Astrocyte (in vitro differentiated cells and primary cell): ENCODE measurements around the gene CPNE4. TPM values are rescaled to one million over a fixed set of nuclear protein-coding genes. Genes with fewer than 3 reads are reported as not detected.

Experiments used
- DNase-seq: peaks from one replicate; pipeline ENCODE4 v3.0.0-alpha.2; 2010; ENCODE audit warnings: low read depth
- FAIRE-seq: peaks from 2 replicates; lab custom pipeline; 2011; peaks lifted over from hg19 to GRCh38; lab: Jason Lieb, UNC
- H2AFZ ChIP-seq: 2 replicates; pipeline ENCODE4 v1.6.0; 2012; ENCODE audit warnings: low read depth, low read length, inconsistent platforms
- H3K27ac ChIP-seq: 2 replicates; pipeline ENCODE4 v1.5.1; 2011; ENCODE audit warnings: low read depth, low read length, inconsistent platforms
- H3K27me3 ChIP-seq: 2 replicates; pipeline ENCODE4 v1.6.0; 2011; ENCODE audit warnings: low read length, inconsistent platforms; ENCODE audit not compliant: insufficient read depth
- H3K36me3 ChIP-seq: 2 replicates; pipeline ENCODE4 v1.5.1; 2011; ENCODE audit warnings: low read length, inconsistent platforms; ENCODE audit not compliant: insufficient read depth
- H3K4me1 ChIP-seq: 2 replicates; pipeline ENCODE4 v1.5.1; 2011; ENCODE audit warnings: low read length, inconsistent platforms; ENCODE audit not compliant: insufficient read depth
- H3K4me2 ChIP-seq: 2 replicates; pipeline ENCODE4 v1.6.0; 2012; ENCODE audit warnings: low read length, inconsistent platforms
- H3K4me3 ChIP-seq: 2 replicates; pipeline ENCODE4 v1.5.1; 2011; ENCODE audit warnings: low read depth, mild to moderate bottlenecking, low read length, inconsistent platforms; ENCODE audit not compliant: insufficient read depth
- H3K79me2 ChIP-seq: 2 replicates; pipeline ENCODE4 v1.6.0; 2012; ENCODE audit warnings: mild to moderate bottlenecking, low read length, inconsistent platforms; ENCODE audit not compliant: insufficient read depth
- H3K9ac ChIP-seq: 2 replicates; pipeline ENCODE4 v1.6.0; 2012; ENCODE audit warnings: mild to moderate bottlenecking, low read length, inconsistent platforms
- H3K9me3 ChIP-seq: 2 replicates; pipeline ENCODE4 v1.5.1; 2012; ENCODE audit warnings: low read depth, mild to moderate bottlenecking, low read length, inconsistent platforms; ENCODE audit not compliant: insufficient read depth
- H4K20me1 ChIP-seq: 2 replicates; pipeline ENCODE4 v1.6.0; 2012; ENCODE audit warnings: low read length, inconsistent platforms; ENCODE audit not compliant: insufficient read depth
- H3K27ac Mint-ChIP-seq: one replicate; pipeline ENCODE4 v1.8.0; 2021; ENCODE audit warnings: mild to moderate bottlenecking, mixed read lengths; ENCODE audit not compliant: unreplicated experiment
- H3K27me3 Mint-ChIP-seq: one replicate; pipeline ENCODE4 v1.8.0; 2021; ENCODE audit warnings: low read depth, mixed read lengths; ENCODE audit not compliant: unreplicated experiment
- H3K36me3 Mint-ChIP-seq: one replicate; pipeline ENCODE4 v1.8.0; 2021; ENCODE audit warnings: low read depth, mixed read lengths; ENCODE audit not compliant: unreplicated experiment
- H3K4me1 Mint-ChIP-seq: one replicate; pipeline ENCODE4 v1.8.0; 2021; ENCODE audit warnings: low read depth, mixed read lengths; ENCODE audit not compliant: unreplicated experiment
- H3K4me3 Mint-ChIP-seq: one replicate; pipeline ENCODE4 v1.8.0; 2021; ENCODE audit warnings: mild to moderate bottlenecking, moderate library complexity, mixed read lengths; ENCODE audit not compliant: unreplicated experiment
- H3K9me3 Mint-ChIP-seq: one replicate; pipeline ENCODE4 v1.8.0; 2021; ENCODE audit warnings: mild to moderate bottlenecking, mixed read lengths; ENCODE audit not compliant: unreplicated experiment
- CTCF ChIP-seq: IDR thresholded peaks from 2 replicates; pipeline ENCODE4 v1.5.1; 2011; ENCODE audit warnings: low read depth, mild to moderate bottlenecking, inconsistent platforms, low read length, moderate library complexity; ENCODE audit not compliant: insufficient read depth
- EZH2 ChIP-seq: IDR thresholded peaks from 2 replicates; pipeline ENCODE4 v1.6.1; 2012; ENCODE audit warnings: mild to moderate bottlenecking, low read length, inconsistent platforms; ENCODE audit not compliant: insufficient read depth
- total RNA-seq: library from RNA; stranded (reverse); gene quantifications from 2 replicates; pipeline ENCODE4 v1.2.1, GENCODE V29; 2021

CPNE4 gene
- total RNA-seq, 1 donor from 2014 or later: 0.68 TPM

- Mint-ChIP-seq H3K4me3 (no peak overlapping the region), H3K4me1 (no peaks in the 10 kb centered on the region), H3K27ac (no peak overlapping the region), H3K36me3 (no peaks in the 10 kb centered on the region), H3K27me3 (no peaks in the 10 kb centered on the region), H3K9me3 (peaks cover 4% of the 10 kb centered on the region)
- Histone ChIP-seq H3K4me3 (no peak overlapping the region), H3K9ac (no peak overlapping the region), H4K20me1 (no peaks in the 10 kb centered on the region), H3K4me2 (no peak overlapping the region), H3K27ac (no peak overlapping the region), H3K27me3 (no peaks in the 10 kb centered on the region), H2AFZ (no peak overlapping the region), H3K4me1 (no peaks in the 10 kb centered on the region), H3K36me3 (no peaks in the 10 kb centered on the region), H3K9me3 (no peaks in the 10 kb centered on the region), H3K79me2 (no peaks in the 10 kb centered on the region)
- TF ChIP-seq CTCF (no peak), EZH2 (no peak)
- DNase-seq (no peak), FAIRE-seq (no peak)
These were observed 166.6 kb downstream of the CPNE4 start for GRCh38 chr3:131868203-131868602.

DNA sequence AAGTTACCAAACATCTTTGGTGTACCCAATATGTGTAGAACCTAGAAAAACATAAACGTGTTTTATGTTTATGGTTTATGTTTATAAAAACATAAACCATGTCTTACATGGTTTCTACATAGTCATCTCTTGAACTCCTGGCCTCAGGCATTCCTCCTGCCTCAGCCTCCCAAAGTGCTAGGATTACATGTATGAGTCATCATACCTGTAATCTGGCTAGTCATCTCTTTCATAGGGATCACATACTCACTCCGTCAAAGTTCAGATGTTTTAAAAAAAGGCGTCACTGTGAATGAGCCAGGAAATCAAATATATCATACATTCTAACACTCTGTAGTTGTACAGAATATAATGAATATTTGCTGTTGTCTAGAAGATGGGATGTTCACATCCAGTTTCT is 178.6 kb downstream of the CPNE4 start:
- Histone ChIP-seq H3K36me3 (no peaks in the 10 kb centered on the region), H3K4me3 (no peak overlapping the region), H3K4me2 (no peak overlapping the region), H3K79me2 (no peaks in the 10 kb centered on the region), H4K20me1 (no peaks in the 10 kb centered on the region), H3K9ac (no peak overlapping the region), H3K4me1 (no peaks in the 10 kb centered on the region), H3K27me3 (no peaks in the 10 kb centered on the region), H2AFZ (no peak overlapping the region), H3K9me3 (no peaks in the 10 kb centered on the region), H3K27ac (no peak overlapping the region)
- no peak for TF ChIP-seq CTCF
- no peak for TF ChIP-seq EZH2
- FAIRE-seq (no peak), DNase-seq (no peak)
- no peaks in the 10 kb centered on the region for H3K4me1 Mint-ChIP-seq
- no peaks in the 10 kb centered on the region for H3K36me3 Mint-ChIP-seq
- H3K27me3 Mint-ChIP-seq: no peaks in the 10 kb centered on the region
- no peaks in the 10 kb centered on the region for H3K9me3 Mint-ChIP-seq
- H3K4me3 Mint-ChIP-seq: no peak overlapping the region
- no peak overlapping the region for H3K27ac Mint-ChIP-seq

GRCh38 chr3:131850223-131850622 is 184.6 kb downstream of the CPNE4 start:
- Histone ChIP-seq H3K79me2 (no peaks in the 10 kb centered on the region), H2AFZ (no peak overlapping the region), H3K27ac (no peak overlapping the region), H3K4me3 (no peak overlapping the region), H3K4me1 (no peaks in the 10 kb centered on the region), H3K9me3 (no peaks in the 10 kb centered on the region), H4K20me1 (no peaks in the 10 kb centered on the region), H3K9ac (no peak overlapping the region), H3K36me3 (no peaks in the 10 kb centered on the region), H3K4me2 (no peak overlapping the region), H3K27me3 (no peaks in the 10 kb centered on the region)
- TF ChIP-seq CTCF: no peak
- TF ChIP-seq EZH2: no peak
- FAIRE-seq (no peak), DNase-seq (no peak)
- H3K4me1 Mint-ChIP-seq: no peaks in the 10 kb centered on the region
- no peak overlapping the region for H3K27ac Mint-ChIP-seq
- H3K36me3 Mint-ChIP-seq: no peaks in the 10 kb centered on the region
- peaks cover 6% of the 10 kb centered on the region for H3K27me3 Mint-ChIP-seq
- H3K9me3 Mint-ChIP-seq: no peaks in the 10 kb centered on the region
- no peak overlapping the region for H3K4me3 Mint-ChIP-seq
